Thymus (tissue), 2 donors: ENCODE data around the gene PLA2G6. TPM values are rescaled to one million over a fixed set of nuclear protein-coding genes. Genes with fewer than 3 reads are reported as not detected.

Experiments
- polyA plus RNA-seq: library from polyadenylated mRNA; stranded (reverse); fragments of 200-250 nt; gene quantifications from one replicate; pipeline ENCODE4 v1.2.3, GENCODE V29; 2013
- total RNA-seq: library from RNA; stranded (reverse); fragments of 120-200 nt; gene quantifications from one replicate; pipeline ENCODE4 v1.2.4, GENCODE V29; 2013
- donor health status: healthy.

The PLA2G6 gene
- total and polyA plus RNA-seq, 2 donors: 25.6 to 103 TPM

Other genes with a start within 250 kb of the PLA2G6 start
- gene C22orf23, start 228.2 kb downstream of the PLA2G6 start, total RNA-seq: 0.09 TPM
- 0.34 TPM for gene C22orf23, start 228.2 kb downstream of the PLA2G6 start, polyA plus RNA-seq
- 88.0 TPM for gene POLR2F, start 228.1 kb downstream of the PLA2G6 start, total RNA-seq
- 82.4 TPM for gene POLR2F, start 228.1 kb downstream of the PLA2G6 start, polyA plus RNA-seq
- gene SOX10, start 197.3 kb downstream of the PLA2G6 start, total RNA-seq: under 0.01 TPM
- 0.43 TPM for gene SOX10, start 197.3 kb downstream of the PLA2G6 start, polyA plus RNA-seq
- 11.2 TPM for gene PICK1, start 124.4 kb downstream of the PLA2G6 start, total RNA-seq
- 24.1 TPM for gene PICK1, start 124.4 kb downstream of the PLA2G6 start, polyA plus RNA-seq
- 1.3 TPM for gene SLC16A8, start 97.6 kb downstream of the PLA2G6 start, total RNA-seq
- 1.1 TPM for gene SLC16A8, start 97.6 kb downstream of the PLA2G6 start, polyA plus RNA-seq
- gene BAIAP2L2, start 71.1 kb downstream of the PLA2G6 start, total RNA-seq: 0.33 TPM
- 3.5 TPM for gene BAIAP2L2, start 71.1 kb downstream of the PLA2G6 start, polyA plus RNA-seq
- 3.4 TPM for gene MAFF, start 20.2 kb upstream of the PLA2G6 start, total RNA-seq
- gene MAFF, start 20.2 kb upstream of the PLA2G6 start, polyA plus RNA-seq: 13.0 TPM
- 2.7 TPM for gene TMEM184B, start 91.2 kb upstream of the PLA2G6 start, total RNA-seq
- 11.2 TPM for gene TMEM184B, start 91.2 kb upstream of the PLA2G6 start, polyA plus RNA-seq
- gene CSNK1E, start 135.6 kb upstream of the PLA2G6 start, total RNA-seq: 33.9 TPM
- gene CSNK1E, start 135.6 kb upstream of the PLA2G6 start, polyA plus RNA-seq: 81.3 TPM